Trophoblast cell (in vitro differentiated cells and primary cell): ENCODE data around the gene FN1.

ENCODE experiments used
- DNase-seq, 2 donors: peaks; one replicate each; pipeline ENCODE4 v3.0.0-alpha.2; 2016
- H2AFZ ChIP-seq: 2 replicates; pipeline ENCODE4 v1.6.1; 2013; ENCODE audit warnings: low read length, moderate library complexity, mild to moderate bottlenecking; ENCODE audit not compliant: insufficient read depth, poor library complexity
- H2AK5ac ChIP-seq: 2 replicates; pipeline ENCODE4 v1.6.1; 2013; ENCODE audit warnings: mild to moderate bottlenecking, low read length
- H2BK120ac ChIP-seq: 2 replicates; pipeline ENCODE4 v1.6.1; 2013; ENCODE audit warnings: low read length, mild to moderate bottlenecking, moderate library complexity; ENCODE audit not compliant: insufficient read depth, poor library complexity
- H2BK12ac ChIP-seq: 2 replicates; pipeline ENCODE4 v1.6.1; 2013; ENCODE audit warnings: mild to moderate bottlenecking, low read length, moderate library complexity
- H2BK5ac ChIP-seq: 2 replicates; pipeline ENCODE4 v1.6.1; 2013; ENCODE audit warnings: low read length, low read depth, moderate library complexity, mild to moderate bottlenecking; ENCODE audit not compliant: poor library complexity
- H3K14ac ChIP-seq: 2 replicates; pipeline ENCODE4 v1.6.1; 2013; ENCODE audit warnings: mild to moderate bottlenecking, low read length
- H3K18ac ChIP-seq: 2 replicates; pipeline ENCODE4 v1.6.1; 2013; ENCODE audit warnings: mild to moderate bottlenecking, low read length
- H3K23ac ChIP-seq: 2 replicates; pipeline ENCODE4 v1.6.1; 2013; ENCODE audit warnings: low read length
- H3K27ac ChIP-seq: 2 replicates; pipeline ENCODE4 v1.5.1; 2013; ENCODE audit warnings: low read depth, mild to moderate bottlenecking, inconsistent platforms, low read length, moderate library complexity
- H3K27me3 ChIP-seq: 2 replicates; pipeline ENCODE4 v1.6.1; 2013; ENCODE audit warnings: inconsistent platforms, mild to moderate bottlenecking, low read length, moderate library complexity; ENCODE audit not compliant: insufficient read depth
- H3K36me3 ChIP-seq, 2 experiments: 1 replicate in 1 of 2; 2 replicates in 1 of 2; pipeline ENCODE4 v1.6.1; 2013; ENCODE audit warnings: low read length in 2 of 2, mild to moderate bottlenecking in 2 of 2, moderate library complexity in 1 of 2; ENCODE audit not compliant: insufficient read depth in 2 of 2, control insufficient read depth in 1 of 2
- H3K4ac ChIP-seq: 2 replicates; pipeline ENCODE4 v1.6.1; 2013; ENCODE audit warnings: low read depth, mild to moderate bottlenecking, low read length, moderate library complexity
- H3K4me1 ChIP-seq, 2 experiments: 1 replicate in 1 of 2; 2 replicates in 1 of 2; pipeline ENCODE4 v1.6.1; 2013; ENCODE audit warnings: low read length in 2 of 2, mild to moderate bottlenecking in 2 of 2, moderate library complexity in 1 of 2; ENCODE audit not compliant: insufficient read depth in 2 of 2, control insufficient read depth in 1 of 2
- H3K4me2 ChIP-seq: 2 replicates; pipeline ENCODE4 v1.6.1; 2013; ENCODE audit warnings: inconsistent platforms, mild to moderate bottlenecking, low read length, moderate library complexity
- H3K4me3 ChIP-seq: 2 replicates; pipeline ENCODE4 v1.5.1; 2013; ENCODE audit warnings: mild to moderate bottlenecking, low read depth, low read length, inconsistent platforms
- H3K79me1 ChIP-seq: one replicate; pipeline ENCODE4 v1.6.1; 2013; ENCODE audit warnings: low read length
- H3K79me2 ChIP-seq: 2 replicates; pipeline ENCODE4 v1.6.1; 2013; ENCODE audit warnings: low read length, mild to moderate bottlenecking; ENCODE audit not compliant: control insufficient read depth, insufficient read depth, poor library complexity
- H3K9ac ChIP-seq: 2 replicates; pipeline ENCODE4 v1.6.1; 2013; ENCODE audit warnings: mild to moderate bottlenecking, low read length
- H3K9me3 ChIP-seq: 2 replicates; pipeline ENCODE4 v1.6.1; 2013; ENCODE audit warnings: low read depth, mild to moderate bottlenecking, control low read depth, inconsistent platforms, low read length; ENCODE audit not compliant: insufficient read depth
- H4K12ac ChIP-seq: 2 replicates; pipeline ENCODE4 v1.6.1; 2013; ENCODE audit warnings: low read depth, mild to moderate bottlenecking, low read length, moderate library complexity
- H4K8ac ChIP-seq: 2 replicates; pipeline ENCODE4 v1.6.1; 2013; ENCODE audit warnings: low read depth, mild to moderate bottlenecking, low read length, moderate library complexity
- H4K91ac ChIP-seq: one replicate; pipeline ENCODE4 v1.6.1; 2013; ENCODE audit warnings: low read depth, mild to moderate bottlenecking, low read length, moderate library complexity
- WGBS: extraction: QIAGEN DNeasy Blood & Tissue Kit; methylation state at CpG from one replicate; pipeline ENCODE4 v1.1.7; 2013; ENCODE audit warnings: missing lambda C conversion rate; ENCODE audit not compliant: insufficient read length, insufficient coverage; ENCODE audit errors: extremely low coverage; 5-methylcytosine and 5-hydroxymethylcytosine counted together

Gene FN1

GRCh38 chr2:215419769-215420470 is 15.9 kb downstream of the FN1 start:
- no peaks in the 10 kb centered on the region for H3K79me2 ChIP-seq
- H3K36me3 ChIP-seq = peaks cover 16 to 46% of the 10 kb centered on the region in 2 experiments
- no peak overlapping the region for H3K9ac ChIP-seq
- H2AFZ ChIP-seq = no peak overlapping the region
- H4K8ac ChIP-seq = no peak overlapping the region
- no peak overlapping the region for H3K23ac ChIP-seq
- no peak overlapping the region for H2BK5ac ChIP-seq
- H3K27me3 ChIP-seq = no peaks in the 10 kb centered on the region
- H3K4me3 ChIP-seq = no peak overlapping the region
- no CpG with 5 or more reads among the region's 7 CpGs for WGBS
- no peak overlapping the region for H3K4me2 ChIP-seq
- peaks cover 2 to 4% of the 10 kb centered on the region in 2 experiments for H3K4me1 ChIP-seq
- H2BK120ac ChIP-seq = no peak overlapping the region
- H4K91ac ChIP-seq = no peak overlapping the region
- H3K27ac ChIP-seq = peak overlapping the region; percentile 22
- H3K14ac ChIP-seq = no peak overlapping the region
- H3K79me1 ChIP-seq = no peaks in the 10 kb centered on the region
- no peak overlapping the region for H3K4ac ChIP-seq
- no peak overlapping the region for H2BK12ac ChIP-seq
- no peak overlapping the region for H3K18ac ChIP-seq
- no peaks in the 10 kb centered on the region for H3K9me3 ChIP-seq
- no peak overlapping the region for H2AK5ac ChIP-seq
- DNase-seq = no peak
- H4K12ac ChIP-seq = no peak overlapping the region

- Histone ChIP-seq H3K9me3 (no peaks in the 10 kb centered on the region), H3K36me3 (peaks cover 17 to 45% of the 10 kb centered on the region in 2 experiments), H2BK5ac (no peak overlapping the region), H4K8ac (no peak overlapping the region), H2BK12ac (no peak overlapping the region), H3K4me2 (no peak overlapping the region), H2BK120ac (no peak overlapping the region), H3K4ac (no peak overlapping the region), H2AFZ (no peak overlapping the region), H3K79me2 (no peaks in the 10 kb centered on the region), H3K27ac (no peak overlapping the region), H3K9ac (no peak overlapping the region), H3K18ac (no peak overlapping the region), H2AK5ac (no peak overlapping the region), H3K79me1 (no peaks in the 10 kb centered on the region), H3K4me3 (no peak overlapping the region), H4K12ac (no peak overlapping the region), H3K14ac (no peak overlapping the region), H3K4me1 (peaks cover 2 to 4% of the 10 kb centered on the region in 2 experiments), H4K91ac (no peak overlapping the region), H3K27me3 (no peaks in the 10 kb centered on the region), H3K23ac (no peak overlapping the region)
- DNase-seq = no peak
- no CpG with 5 or more reads among the region's 3 CpGs for WGBS
These were observed 16.8 kb downstream of the FN1 start for GRCh38 chr2:215419113-215419512.

GRCh38 chr2:215418064-215418963 is 17.6 kb downstream of the FN1 start:
- no peak overlapping the region for H3K18ac ChIP-seq
- no peak overlapping the region for H2AK5ac ChIP-seq
- no peak overlapping the region for H2BK120ac ChIP-seq
- H3K79me1 ChIP-seq = no peaks in the 10 kb centered on the region
- no peak overlapping the region for H3K4ac ChIP-seq
- no peak overlapping the region for H3K4me2 ChIP-seq
- H2AFZ ChIP-seq = no peak overlapping the region
- no peak overlapping the region for H2BK5ac ChIP-seq
- H3K23ac ChIP-seq = no peak overlapping the region
- no CpG with 5 or more reads among the region's 3 CpGs for WGBS
- H3K14ac ChIP-seq = no peak overlapping the region
- no peak overlapping the region for H4K91ac ChIP-seq
- no peaks in the 10 kb centered on the region for H3K79me2 ChIP-seq
- no peak overlapping the region for H4K12ac ChIP-seq
- H3K27ac ChIP-seq = no peak overlapping the region
- H4K8ac ChIP-seq = no peak overlapping the region
- DNase-seq = peak; percentile 39 to 67
- H3K9ac ChIP-seq = no peak overlapping the region
- H3K9me3 ChIP-seq = no peaks in the 10 kb centered on the region
- H3K4me1 ChIP-seq = peaks cover 2% of the 10 kb centered on the region in 2 experiments
- H2BK12ac ChIP-seq = no peak overlapping the region
- no peaks in the 10 kb centered on the region for H3K27me3 ChIP-seq
- H3K36me3 ChIP-seq = peaks cover 13 to 40% of the 10 kb centered on the region in 2 experiments
- H3K4me3 ChIP-seq = no peak overlapping the region

DNA sequence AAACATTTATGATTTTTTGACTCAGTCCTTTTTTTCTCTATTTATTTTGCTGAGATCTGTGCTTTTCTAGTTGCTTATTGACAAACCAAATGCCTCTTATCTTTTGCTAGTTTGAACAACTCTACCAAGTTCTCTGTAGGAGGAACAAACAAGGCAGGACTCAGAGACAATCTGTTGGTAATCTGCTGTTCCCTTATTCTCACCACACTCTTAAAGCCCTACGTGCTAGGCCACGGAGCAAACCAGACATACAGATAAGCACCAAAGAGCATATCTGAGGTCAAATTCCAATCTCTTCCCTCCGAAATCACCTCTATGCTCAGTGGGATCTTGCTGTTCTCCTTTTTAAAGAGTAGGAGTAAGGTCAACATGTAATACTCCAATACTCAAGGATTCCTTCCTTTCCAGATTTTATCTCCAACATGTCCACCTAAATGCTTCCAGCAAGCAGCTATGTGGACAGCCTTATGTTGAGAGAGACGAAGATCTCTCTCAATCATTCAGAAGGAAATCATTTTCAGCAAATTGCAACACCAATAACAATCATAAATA is 18.4 kb downstream of the FN1 start:
- Histone ChIP-seq H3K36me3 (peaks cover 15 to 42% of the 10 kb centered on the region in 2 experiments), H3K14ac (no peak overlapping the region), H3K4me3 (no peak overlapping the region), H2AFZ (no peak overlapping the region), H3K4me1 (peaks cover 2% of the 10 kb centered on the region in 2 experiments), H3K79me1 (no peaks in the 10 kb centered on the region), H3K27me3 (no peaks in the 10 kb centered on the region), H3K27ac (no peak overlapping the region), H2AK5ac (no peak overlapping the region), H3K4me2 (no peak overlapping the region), H3K9me3 (no peaks in the 10 kb centered on the region), H4K8ac (no peak overlapping the region), H3K18ac (no peak overlapping the region), H4K12ac (no peak overlapping the region), H3K23ac (no peak overlapping the region), H3K4ac (no peak overlapping the region), H4K91ac (no peak overlapping the region), H2BK5ac (no peak overlapping the region), H3K9ac (no peak overlapping the region), H2BK12ac (no peak overlapping the region), H3K79me2 (no peaks in the 10 kb centered on the region), H2BK120ac (no peak overlapping the region)
- peak in 1 of 2 donors; percentile 52 for DNase-seq
- WGBS = no CpG with 5 or more reads among the region's 4 CpGs
